Caco-2 (cell line): ENCODE results near the gene AVEN. TPM values are rescaled to one million over a fixed set of nuclear protein-coding genes. Genes with fewer than 3 reads are reported as not detected.

Experiments
- BruUV-seq: library from RNA; stranded (reverse); fragments of 400-500 nt; replicated peaks from 2 replicates; lab custom pipeline; 2021; lab: Mats Ljungman, UMichigan
- CTCF ChIA-PET: fragments of 300-600 bp; sonication (Branson Sonifier 250); formaldehyde crosslinking; loops from one replicate; lab custom pipeline; 2022; ENCODE audit warnings: antibody characterized with exemption; lab: Charles Lee
- POLR2A ChIA-PET: fragments of 300-600 bp; sonication (Branson Sonifier 250); formaldehyde crosslinking; loops from one replicate; lab custom pipeline; 2022; ENCODE audit warnings: antibody characterized with exemption; lab: Charles Lee
- DNase-seq, 2 experiments: peaks; one replicate each; pipeline versions ENCODE4 v3.0.0 to v3.0.0-alpha.2; 2020 to 2022
- H3K27me3 ChIP-seq: replicated peaks from 2 replicates; pipeline ENCODE4 v1.6.0; 2011; ENCODE audit warnings: low read length; ENCODE audit not compliant: control insufficient read depth, insufficient read depth
- H3K36me3 ChIP-seq: 2 replicates; pipeline ENCODE4 v1.5.1; 2011; ENCODE audit warnings: low read length; ENCODE audit not compliant: control insufficient read depth, insufficient read depth
- H3K4me1 ChIP-seq: fragments of 250-450 bp; sonication (Bioruptor Pico); 2 replicates; pipeline ENCODE4 v1.5.1; 2020; ENCODE audit warnings: mild to moderate bottlenecking
- H3K4me3 ChIP-seq: 2 replicates; pipeline ENCODE4 v1.5.1; 2011; ENCODE audit warnings: low read depth, mild to moderate bottlenecking, control low read depth, low read length
- H3K9me3 ChIP-seq: fragments of 250-450 bp; sonication (Bioruptor Pico); 2 replicates; pipeline ENCODE4 v1.5.1; 2020; ENCODE audit warnings: mild to moderate bottlenecking, moderate library complexity
- H3K27ac Mint-ChIP-seq: one replicate; pipeline ENCODE4 v1.8.0; 2022; ENCODE audit warnings: mixed read lengths; ENCODE audit not compliant: unreplicated experiment
- H3K27me3 Mint-ChIP-seq: one replicate; pipeline ENCODE4 v1.8.0; 2022; ENCODE audit warnings: mixed read lengths; ENCODE audit not compliant: insufficient read depth, unreplicated experiment
- H3K36me3 Mint-ChIP-seq: one replicate; pipeline ENCODE4 v1.8.0; 2022; ENCODE audit warnings: mild to moderate bottlenecking, mixed read lengths; ENCODE audit not compliant: insufficient read depth, unreplicated experiment
- H3K4me1 Mint-ChIP-seq: one replicate; pipeline ENCODE4 v1.8.0; 2022; ENCODE audit warnings: low read depth, mixed read lengths; ENCODE audit not compliant: unreplicated experiment
- H3K4me3 Mint-ChIP-seq: one replicate; pipeline ENCODE4 v1.8.0; 2022; ENCODE audit warnings: mild to moderate bottlenecking, moderate library complexity, mixed read lengths; ENCODE audit not compliant: unreplicated experiment
- H3K9me3 Mint-ChIP-seq: one replicate; pipeline ENCODE4 v1.8.0; 2022; ENCODE audit warnings: mixed read lengths; ENCODE audit not compliant: unreplicated experiment
- intact Hi-C: fragments of 100-400 bp; cut with micrococcal nuclease; formaldehyde crosslinking; loops from one replicate; pipeline ENCODE4 v1.10.0; 2022; ENCODE audit not compliant: unreplicated experiment
- total RNA-seq: library from RNA; stranded (reverse); gene quantifications from 2 replicates; pipeline ENCODE4 v1.2.3, GENCODE V29; 2022
- TF ChIP-seq, protein P1 (sequence below), 2 experiments: fragments of 200-600 bp in 1 of 2; IDR thresholded peaks; 1 replicate in 1 of 2; 2 replicates in 1 of 2; pipeline versions ENCODE4 v1.5.1 to v1.8.0; 2011 to 2022; ENCODE audit warnings: antibody characterized with exemption in 1 of 2, control low read depth in 1 of 2, inconsistent platforms in 1 of 2, low read depth in 1 of 2, low read length in 1 of 2, mild to moderate bottlenecking in 1 of 2, moderate library complexity in 1 of 2; ENCODE audit not compliant: insufficient read depth in 1 of 2, severe bottlenecking in 1 of 2, unreplicated experiment in 1 of 2

AVEN gene
- total RNA-seq, 1 experiment from 2014 or later, result 8.7 TPM

DNA sequence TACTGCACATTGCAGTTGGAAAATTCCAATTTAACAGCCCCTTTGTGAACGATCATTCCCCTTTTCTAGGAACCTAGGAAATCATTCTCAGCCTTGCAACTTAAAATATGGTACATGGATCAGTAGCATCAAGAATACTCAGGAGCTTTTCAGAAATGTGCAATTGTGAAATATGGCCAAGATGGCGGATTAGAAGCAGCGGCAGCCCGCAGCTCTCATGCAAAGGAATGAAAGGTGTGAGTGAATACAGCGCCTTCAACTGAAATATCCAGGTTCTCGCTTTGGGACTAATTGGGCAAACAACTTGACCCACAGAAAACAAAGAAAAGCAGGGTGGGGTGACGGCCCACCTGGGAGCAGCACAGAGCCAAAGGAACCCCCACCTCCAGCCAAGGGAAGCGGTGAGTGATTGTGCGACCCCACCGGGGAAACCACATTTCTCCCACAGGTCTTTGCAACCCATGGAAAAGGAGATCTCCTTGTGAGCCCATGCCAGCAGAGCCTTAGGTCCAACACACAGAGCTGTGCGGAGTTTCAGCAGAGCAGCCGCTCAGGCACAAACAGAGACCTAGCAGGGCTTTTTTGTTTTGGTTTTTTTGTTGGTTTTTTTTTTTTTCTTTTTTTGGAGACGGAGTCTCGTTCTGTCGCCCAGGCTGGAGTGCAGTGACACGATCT is 7.6 kb upstream of the AVEN start:
- CTCF ChIA-PET, result interaction anchor here (1.6 kb wide), 1 partner anchor 12 kb away, joined by 3 read pairs; no protein-coding TSS in a partner anchor

DNA sequence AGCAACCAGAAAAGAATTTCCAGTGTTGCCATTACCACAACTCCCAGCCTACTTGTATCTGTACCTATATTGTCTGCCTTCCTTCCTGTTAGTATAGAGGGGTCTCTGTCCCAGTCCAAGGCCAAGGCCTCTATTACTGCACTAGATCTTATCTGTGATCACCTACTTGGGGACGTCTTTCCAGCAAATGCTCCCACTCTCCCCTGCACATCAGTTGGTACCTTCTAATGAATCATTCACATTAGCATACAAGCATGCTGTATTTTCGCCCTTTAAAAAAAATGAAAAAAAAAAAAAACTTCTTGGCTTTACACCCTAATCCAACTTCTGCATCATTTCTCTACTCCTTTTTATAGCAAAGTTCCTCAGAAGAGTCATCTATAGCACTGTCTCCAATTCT is 4.8 kb upstream of the AVEN start:
- BruUV-seq, result no TSS peak
- Histone ChIP-seq H3K27me3 (no peaks in the 10 kb centered on the region), H3K9me3 (no peaks in the 10 kb centered on the region), H3K36me3 (no peaks in the 10 kb centered on the region), H3K4me3 (no peak overlapping the region), H3K4me1 (peaks cover 6% of the 10 kb centered on the region; the same call in 1 of the 2 replicates)
- no peak for DNase-seq
- TF ChIP-seq, protein P1, sequence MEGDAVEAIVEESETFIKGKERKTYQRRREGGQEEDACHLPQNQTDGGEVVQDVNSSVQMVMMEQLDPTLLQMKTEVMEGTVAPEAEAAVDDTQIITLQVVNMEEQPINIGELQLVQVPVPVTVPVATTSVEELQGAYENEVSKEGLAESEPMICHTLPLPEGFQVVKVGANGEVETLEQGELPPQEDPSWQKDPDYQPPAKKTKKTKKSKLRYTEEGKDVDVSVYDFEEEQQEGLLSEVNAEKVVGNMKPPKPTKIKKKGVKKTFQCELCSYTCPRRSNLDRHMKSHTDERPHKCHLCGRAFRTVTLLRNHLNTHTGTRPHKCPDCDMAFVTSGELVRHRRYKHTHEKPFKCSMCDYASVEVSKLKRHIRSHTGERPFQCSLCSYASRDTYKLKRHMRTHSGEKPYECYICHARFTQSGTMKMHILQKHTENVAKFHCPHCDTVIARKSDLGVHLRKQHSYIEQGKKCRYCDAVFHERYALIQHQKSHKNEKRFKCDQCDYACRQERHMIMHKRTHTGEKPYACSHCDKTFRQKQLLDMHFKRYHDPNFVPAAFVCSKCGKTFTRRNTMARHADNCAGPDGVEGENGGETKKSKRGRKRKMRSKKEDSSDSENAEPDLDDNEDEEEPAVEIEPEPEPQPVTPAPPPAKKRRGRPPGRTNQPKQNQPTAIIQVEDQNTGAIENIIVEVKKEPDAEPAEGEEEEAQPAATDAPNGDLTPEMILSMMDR (IDR thresholded peaks at IDR 0.05; ENCODE audit: insufficient read depth in 1 of 2, low read depth in 1 of 2, low read length in 1 of 2, severe bottlenecking in 1 of 2, unreplicated experiment in 1 of 2), result no peak
- no peaks in the 10 kb centered on the region for H3K27me3 Mint-ChIP-seq
- H3K4me3 Mint-ChIP-seq, result no peak overlapping the region
- H3K4me1 Mint-ChIP-seq, result peaks cover 6% of the 10 kb centered on the region
- peaks cover 1% of the 10 kb centered on the region for H3K9me3 Mint-ChIP-seq
- CTCF ChIA-PET, result no interaction called here
- H3K36me3 Mint-ChIP-seq, result no peaks in the 10 kb centered on the region
- H3K27ac Mint-ChIP-seq, result no peak overlapping the region
- intact Hi-C loops, result no loop called here
- POLR2A ChIA-PET, result no interaction called here

More for the DNA sequence above, 7.6 kb upstream of the AVEN start:
- H3K36me3 Mint-ChIP-seq, result no peaks in the 10 kb centered on the region
- BruUV-seq, result no TSS peak
- H3K4me3 ChIP-seq, result no peak overlapping the region
- peaks cover 3% of the 10 kb centered on the region for H3K27me3 Mint-ChIP-seq
- no peaks in the 10 kb centered on the region for H3K27me3 ChIP-seq
- DNase-seq, result no peak
- H3K4me1 Mint-ChIP-seq, result peaks cover 7% of the 10 kb centered on the region
- TF ChIP-seq, protein P1 (IDR thresholded peaks at IDR 0.05; ENCODE audit: insufficient read depth in 1 of 2, low read depth in 1 of 2, low read length in 1 of 2, severe bottlenecking in 1 of 2, unreplicated experiment in 1 of 2), result no peak
- H3K9me3 Mint-ChIP-seq, result peaks cover 26% of the 10 kb centered on the region
- H3K4me1 ChIP-seq, result no peaks in the 10 kb centered on the region
- intact Hi-C loops, result no loop called here
- H3K36me3 ChIP-seq, result no peaks in the 10 kb centered on the region
- no peak overlapping the region for H3K4me3 Mint-ChIP-seq
- H3K9me3 ChIP-seq, result no peaks in the 10 kb centered on the region; the same call in 1 of the 2 replicates
- POLR2A ChIA-PET, result no interaction called here
- H3K27ac Mint-ChIP-seq, result no peak overlapping the region

DNA sequence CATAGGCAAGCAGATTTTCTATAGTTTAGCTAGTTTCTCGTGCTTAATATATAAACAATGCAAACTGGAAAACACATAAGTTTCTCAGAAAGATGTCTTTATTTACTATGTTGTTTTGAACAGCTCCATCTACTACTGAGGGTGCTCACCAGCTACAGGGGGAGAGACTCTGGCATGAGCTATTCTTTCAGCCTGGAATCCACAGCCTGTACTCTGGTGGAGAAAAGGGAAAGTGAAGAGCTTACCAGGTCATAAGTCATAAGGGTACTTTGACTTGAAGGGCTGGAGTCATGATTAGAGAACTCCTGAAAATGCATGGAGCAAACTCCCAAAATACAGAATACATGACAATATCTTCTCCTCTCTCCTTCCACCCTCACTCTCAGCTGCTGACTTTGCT is 4.4 kb upstream of the AVEN start:
- Histone ChIP-seq H3K4me1 (peaks cover 6% of the 10 kb centered on the region; the same call in 1 of the 2 replicates), H3K4me3 (no peak overlapping the region), H3K9me3 (no peaks in the 10 kb centered on the region), H3K27me3 (no peaks in the 10 kb centered on the region), H3K36me3 (no peaks in the 10 kb centered on the region)
- H3K4me3 Mint-ChIP-seq, result no peak overlapping the region
- no peak for DNase-seq
- no peaks in the 10 kb centered on the region for H3K36me3 Mint-ChIP-seq
- TF ChIP-seq, protein P1 (IDR thresholded peaks at IDR 0.05; ENCODE audit: insufficient read depth in 1 of 2, low read depth in 1 of 2, low read length in 1 of 2, severe bottlenecking in 1 of 2, unreplicated experiment in 1 of 2), result no peak
- peaks cover 6% of the 10 kb centered on the region for H3K4me1 Mint-ChIP-seq
- ChIA-PET CTCF (no interaction called here), POLR2A (no interaction called here)
- BruUV-seq, result no TSS peak
- no peak overlapping the region for H3K27ac Mint-ChIP-seq
- no peaks in the 10 kb centered on the region for H3K27me3 Mint-ChIP-seq
- H3K9me3 Mint-ChIP-seq, result no peaks in the 10 kb centered on the region
- intact Hi-C loops, result no loop called here
